ENCODE data around the gene PIP5K1A. TPM values are rescaled to one million over a fixed set of nuclear protein-coding genes. Genes with fewer than 3 reads are reported as not detected.
A peak's percentile ranks its signal among the peaks of the same experiment; 100 is the strongest.
"Not testable (repeated sequence)": the region's sequence is repeated elsewhere in the genome, so short reads cannot be mapped to it uniquely, and the experiment has no call there.

Gene PIP5K1A
- 92.7 TPM for polyA plus RNA-seq (ENCODE audit: insufficient read length)
- long read RNA-seq, donor 1, partial matches to known transcripts, result 0 of 9 reads
- long read RNA-seq, donor 1, other reads (novel, unspliced or antisense), result 0 of 9 reads
- long read RNA-seq, donor 2, transcript PIP5K1A-201 (15 exons, 3,767 nt), result major isoform, 7 of 19 reads
- long read RNA-seq, donor 2, partial matches to known transcripts, result 5 of 19 reads
- long read RNA-seq, donor 2, other reads (novel, unspliced or antisense), result 0 of 19 reads
- long read RNA-seq, donor 3, transcript PIP5K1A-204 (15 exons, 3,737 nt), result major isoform, 6 of 11 reads
- long read RNA-seq, donor 3, partial matches to known transcripts, result 0 of 11 reads
- long read RNA-seq, donor 3, other reads (novel, unspliced or antisense), result 0 of 11 reads
- long read RNA-seq, donor 4, partial matches to known transcripts, result 0 of 1 reads
- long read RNA-seq, donor 4, other reads (novel, unspliced or antisense), result 0 of 1 reads
- long read RNA-seq, donor 5, transcript PIP5K1A-201 (15 exons, 3,767 nt), result major isoform, 11 of 17 reads
- long read RNA-seq, donor 5, partial matches to known transcripts, result 0 of 17 reads
- long read RNA-seq, donor 5, other reads (novel, unspliced or antisense), result 0 of 17 reads
- long read RNA-seq, donor 6, partial matches to known transcripts, result 68 of 74 reads
- long read RNA-seq, donor 6, other reads (novel, unspliced or antisense), result 0 of 74 reads
- long read RNA-seq, donor 7, transcript PIP5K1A-201 (15 exons, 3,767 nt), result major isoform, 11 of 20 reads
- long read RNA-seq, donor 7, transcript PIP5K1A-204 (15 exons, 3,737 nt), result minor isoform, 8 of 20 reads
- long read RNA-seq, donor 7, partial matches to known transcripts, result 0 of 20 reads
- long read RNA-seq, donor 7, other reads (novel, unspliced or antisense), result 0 of 20 reads
- long read RNA-seq, donor 8, transcript PIP5K1A-201 (15 exons, 3,767 nt), result major isoform, 5 of 31 reads
- long read RNA-seq, donor 8, partial matches to known transcripts, result 23 of 31 reads
- long read RNA-seq, donor 8, other reads (novel, unspliced or antisense), result 0 of 31 reads

GRCh38 chr1:151198254-151199127 lies at the start of gene PIP5K1A:
Gene PIP5K1A, plus strand, starts transcription at chr1:151198552. Its CDS starts 445 bp downstream, at chr1:151198997.
- peak; percentile 99 for DNase-seq

GRCh38 chr1:151156515-151156819 lies 41.9 kb upstream of the PIP5K1A start, which contains the start of gene TNFAIP8L2:
Gene TNFAIP8L2, plus strand, starts transcription at chr1:151156649. Its CDS starts 2,049 bp downstream, at chr1:151158698.
- no peak for DNase-seq

GRCh38 chr1:151157067-151157531 lies 41.3 kb upstream of the PIP5K1A start:
- no peak for DNase-seq

GRCh38 chr1:151158326-151158725 lies 40.0 kb upstream of the PIP5K1A start:
- DNase-seq, result no peak

GRCh38 chr1:151158751-151159251 lies 39.6 kb upstream of the PIP5K1A start:
- DNase-seq, result no peak

GRCh38 chr1:151159373-151159772 lies 39.0 kb upstream of the PIP5K1A start:
- no peak for DNase-seq

GRCh38 chr1:151164732-151165280 lies 33.5 kb upstream of the PIP5K1A start:
- no peak for DNase-seq

GRCh38 chr1:151165281-151165737 lies 33.0 kb upstream of the PIP5K1A start:
- DNase-seq, result peak; percentile 62

GRCh38 chr1:151165738-151166504 lies 32.4 kb upstream of the PIP5K1A start, which contains the start of the genes LYSMD1 and SCNM1:
Gene LYSMD1, minus strand, starts transcription at chr1:151165902. Its CDS starts 644 bp downstream, at chr1:151165258.
Gene SCNM1, plus strand, starts transcription at chr1:151166144. Its CDS starts 9 bp downstream, at chr1:151166153.
- peak; percentile 99 for DNase-seq

- no peak for DNase-seq
Observed at GRCh38 chr1:151166505-151166956, 31.8 kb upstream of the PIP5K1A start.

GRCh38 chr1:151167116-151167515 lies 31.2 kb upstream of the PIP5K1A start:
- no peak for DNase-seq

- no peak for DNase-seq
Observed at GRCh38 chr1:151171190-151171589, 27.2 kb upstream of the PIP5K1A start.

GRCh38 chr1:151175041-151175741 lies 23.2 kb upstream of the PIP5K1A start:
- no peak for DNase-seq

GRCh38 chr1:151175863-151176262 lies 22.5 kb upstream of the PIP5K1A start, which contains the start of gene TMOD4:
Gene TMOD4, minus strand, starts transcription at chr1:151175981. Its CDS starts 1,106 bp downstream, at chr1:151174875.
- DNase-seq, result no peak

- no peak for DNase-seq
Observed at GRCh38 chr1:151176514-151177045, 21.8 kb upstream of the PIP5K1A start.

GRCh38 chr1:151184211-151184610 lies 14.1 kb upstream of the PIP5K1A start:
- DNase-seq, result no peak

- no peak for DNase-seq
Observed at GRCh38 chr1:151187205-151187604, 11.1 kb upstream of the PIP5K1A start.

GRCh38 chr1:151188667-151189066 lies 9.7 kb upstream of the PIP5K1A start:
- DNase-seq, result not testable (repeated sequence)

All from left kidney (tissue), 8 donors.